B cell (primary cell): ENCODE measurements around the gene BMPER. TPM values are rescaled to one million over a fixed set of nuclear protein-coding genes. Genes with fewer than 3 reads are reported as not detected.

Experiments used
- ATAC-seq: fragments of 200-7000 bp; cut with Tn5 transposase; one replicate; pipeline ENCODE4 v1.10.0; 2021; ENCODE audit warnings: low read depth, mild to moderate bottlenecking, moderate number of reproducible peaks, moderate library complexity
- CTCF ChIA-PET: fragments of 350-600 bp; sonication (Branson Sonifier 250); formaldehyde crosslinking; loops from one replicate; lab custom pipeline; 2021; ENCODE audit warnings: antibody characterized with exemption, inconsistent platforms; lab: Charles Lee
- POLR2A ChIA-PET: fragments of 350-600 bp; sonication (Branson Sonifier 250); formaldehyde crosslinking; loops from one replicate; lab custom pipeline; 2021; ENCODE audit warnings: antibody characterized with exemption; lab: Charles Lee
- DNase-seq: peaks from one replicate; pipeline ENCODE4 v3.0.0; 2013
- H2AFZ ChIP-seq: 2 replicates; pipeline ENCODE4 v1.6.1; 2012; ENCODE audit warnings: mild to moderate bottlenecking, low read depth, low read length; ENCODE audit not compliant: insufficient read depth, poor library complexity, severe bottlenecking
- H3K27ac ChIP-seq, 2 donors: 1 replicate in 1 of 2; 2 replicates in 1 of 2; pipeline ENCODE4 v1.5.1; 2012 to 2013; ENCODE audit warnings: low read length in 2 of 2, mild to moderate bottlenecking in 2 of 2, moderate library complexity in 1 of 2
- H3K27me3 ChIP-seq, 4 experiments: fragments of 200-600 bp in 1 of 4; sonication (generic) in 1 of 4; replicated peaks in 1 of 4; 1 replicate in 2 of 4; 2 replicates in 2 of 4; pipeline versions ENCODE4 v1.6.1 to v1.7.0; 2013 to 2016; ENCODE audit warnings: low read length in 3 of 4, mild to moderate bottlenecking in 2 of 4, mixed read lengths in 1 of 4, moderate library complexity in 1 of 4; ENCODE audit not compliant: insufficient read depth in 4 of 4, control insufficient read depth in 3 of 4; ENCODE audit errors: control extremely low read depth in 1 of 4
- H3K36me3 ChIP-seq, 2 experiments: replicated peaks in 1 of 2; 1 replicate in 1 of 2; 2 replicates in 1 of 2; pipeline versions ENCODE4 v1.6.1 to v1.7.1; 2013; ENCODE audit warnings: low read length in 1 of 2; ENCODE audit not compliant: insufficient read depth in 2 of 2, control insufficient read depth in 1 of 2; ENCODE audit errors: control extremely low read depth in 1 of 2, extremely low read depth in 1 of 2
- H3K4me1 ChIP-seq, 2 donors: fragments of 200-600 bp in 1 of 2; sonication (generic) in 1 of 2; 1 replicate in 1 of 2; 2 replicates in 1 of 2; pipeline versions ENCODE4 v1.5.1 to v1.6.1; 2013 to 2017; ENCODE audit warnings: low read length in 2 of 2; ENCODE audit not compliant: control insufficient read depth in 2 of 2, insufficient read depth in 2 of 2
- H3K4me2 ChIP-seq: replicated peaks from 2 replicates; pipeline ENCODE3; 2012; ENCODE audit warnings: mild to moderate bottlenecking, low read depth, low read length; ENCODE audit not compliant: poor library complexity, severe bottlenecking
- H3K4me3 ChIP-seq, 5 experiments: fragments of 200-600 bp in 1 of 5; sonication (generic) in 1 of 5; 1 replicate in 3 of 5; 2 replicates in 2 of 5; pipeline versions ENCODE4 v1.5.1 to v1.7.0; 2011 to 2016; ENCODE audit warnings: low read length in 4 of 5, mild to moderate bottlenecking in 4 of 5, low read depth in 2 of 5, control low read depth in 1 of 5, moderate library complexity in 1 of 5; ENCODE audit not compliant: insufficient read depth in 1 of 5; ENCODE audit errors: control extremely low read depth in 1 of 5, extremely low read depth in 1 of 5
- H3K79me2 ChIP-seq: fragments of 200-600 bp; sonication (generic); one replicate; pipeline ENCODE4 v1.6.0; 2016; ENCODE audit warnings: low read length; ENCODE audit not compliant: control insufficient read depth, insufficient read depth
- H3K9ac ChIP-seq: fragments of 200-600 bp; sonication (generic); 2 replicates; pipeline ENCODE4 v1.6.1; 2017; ENCODE audit warnings: mild to moderate bottlenecking, low read length, moderate library complexity
- H3K9me3 ChIP-seq, 3 donors: one replicate each; pipeline versions ENCODE4 v1.6.1 to v1.7.1; 2013; ENCODE audit warnings: low read length in 2 of 3; ENCODE audit not compliant: control insufficient read depth in 2 of 3, insufficient read depth in 1 of 3; ENCODE audit errors: control extremely low read depth in 1 of 3
- H4K20me1 ChIP-seq: 2 replicates; pipeline ENCODE4 v1.6.0; 2012; ENCODE audit warnings: mild to moderate bottlenecking, low read length; ENCODE audit not compliant: insufficient read depth, control insufficient read depth, poor library complexity, severe bottlenecking
- H3K27ac Mint-ChIP-seq: one replicate; pipeline ENCODE4 v1.8.0; 2021; ENCODE audit warnings: mixed read lengths
- H3K27me3 Mint-ChIP-seq: one replicate; pipeline ENCODE4 v1.8.0; 2021; ENCODE audit warnings: mixed read lengths
- H3K4me1 Mint-ChIP-seq: one replicate; pipeline ENCODE4 v1.8.0; 2021; ENCODE audit warnings: mixed read lengths
- H3K4me3 Mint-ChIP-seq: one replicate; pipeline ENCODE4 v1.8.0; 2021; ENCODE audit warnings: mixed read lengths
- H3K9me3 Mint-ChIP-seq: one replicate; pipeline ENCODE4 v1.8.0; 2022; ENCODE audit warnings: mixed read lengths; ENCODE audit not compliant: insufficient read depth
- EZH2 ChIP-seq: IDR thresholded peaks from 2 replicates; pipeline ENCODE4 v1.6.1; 2012; ENCODE audit warnings: borderline replicate concordance, low read depth, mild to moderate bottlenecking, moderate library complexity, low read length; ENCODE audit not compliant: insufficient read depth, poor library complexity, severe bottlenecking
- WGBS: methylation state at CpG from one replicate; pipeline ENCODE4 v1.1.5; 2013; ENCODE audit warnings: missing lambda C conversion rate; ENCODE audit not compliant: insufficient coverage; 5-methylcytosine and 5-hydroxymethylcytosine counted together
- intact Hi-C: fragments of 100-400 bp; cut with micrococcal nuclease; formaldehyde crosslinking; loops from one replicate; pipeline ENCODE4 v1.10.0; 2022
- polyA plus RNA-seq: library from polyadenylated mRNA; depleted of rRNA; stranded (reverse); fragments of >200 nt; gene quantifications from 2 replicates; pipeline ENCODE4 v1.2.3, GENCODE V29; 2012
- total RNA-seq, 2 donors: library from RNA; stranded (reverse); fragments of 120-200 nt in 1 of 2; gene quantifications; 1 replicate in 1 of 2; 2 replicates in 1 of 2; pipeline versions ENCODE4 v1.2.3 to v1.2.4, GENCODE V29; 2013 to 2022
- TF ChIP-seq, protein P1 (sequence below): fragments of 200-600 bp; IDR thresholded peaks from one replicate; pipeline ENCODE4 v1.8.0; 2022; ENCODE audit warnings: antibody characterized with exemption, mild to moderate bottlenecking

The BMPER gene
- total and polyA plus RNA-seq, 2 donors (not counting 1 experiment from before 2014, with no cell fraction given): not detected

DNA sequence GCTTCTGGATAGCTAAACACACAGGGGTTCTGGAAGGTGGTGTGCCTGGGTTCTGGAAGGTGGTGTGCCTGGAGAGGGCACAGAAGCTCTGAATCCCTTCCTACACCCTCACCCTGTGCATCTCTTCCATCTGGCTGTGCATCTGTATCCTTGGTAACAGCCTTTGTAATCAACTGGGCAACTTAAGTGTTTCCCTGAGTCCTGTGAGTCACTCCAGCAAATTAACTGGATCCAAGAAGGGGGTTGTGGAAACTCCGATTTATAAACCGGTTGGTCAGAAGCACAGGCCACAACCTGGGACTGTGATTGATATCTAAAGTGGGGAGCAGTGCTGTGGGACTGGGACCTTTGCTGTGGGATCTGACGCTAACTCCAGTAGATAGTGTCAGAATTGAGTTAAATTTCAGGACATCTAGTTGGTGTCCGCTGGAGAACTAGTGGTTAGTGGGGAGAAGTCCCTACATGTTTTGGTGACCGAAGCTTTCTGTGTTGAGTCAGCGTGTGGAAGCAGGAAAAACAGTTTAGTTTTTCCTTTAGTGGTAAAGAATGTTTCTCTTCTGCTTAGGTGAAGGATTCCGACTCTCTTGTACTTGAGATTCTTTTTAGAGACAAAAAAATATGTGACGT is 228.1 kb downstream of the BMPER start:
- intact Hi-C loops: no loop called here
- H3K27me3 Mint-ChIP-seq: no peaks in the 10 kb centered on the region
- H3K9me3 Mint-ChIP-seq: no peaks in the 10 kb centered on the region
- Histone ChIP-seq H3K27ac (no peak overlapping the region), H3K79me2 (no peaks in the 10 kb centered on the region), H3K9ac (no peak overlapping the region), H4K20me1 (no peaks in the 10 kb centered on the region), H3K4me2 (no peak overlapping the region), H3K27me3 (no peaks in the 10 kb centered on the region), H3K4me3 (no peak overlapping the region), H3K9me3 (peaks cover 0 to 11% (median 0%) of the 10 kb centered on the region in 3 donors), H3K4me1 (no peaks in the 10 kb centered on the region), H3K36me3 (no peaks in the 10 kb centered on the region), H2AFZ (no peak overlapping the region)
- POLR2A ChIA-PET: no interaction called here
- ATAC-seq (no peak), DNase-seq (no peak)
- no peak overlapping the region for H3K4me3 Mint-ChIP-seq
- no peak overlapping the region for H3K27ac Mint-ChIP-seq
- CTCF ChIA-PET: no interaction called here
- WGBS: 95% methylated on average over 7 of the region's 8 CpGs
- no peak for TF ChIP-seq EZH2
- TF ChIP-seq, protein P1, sequence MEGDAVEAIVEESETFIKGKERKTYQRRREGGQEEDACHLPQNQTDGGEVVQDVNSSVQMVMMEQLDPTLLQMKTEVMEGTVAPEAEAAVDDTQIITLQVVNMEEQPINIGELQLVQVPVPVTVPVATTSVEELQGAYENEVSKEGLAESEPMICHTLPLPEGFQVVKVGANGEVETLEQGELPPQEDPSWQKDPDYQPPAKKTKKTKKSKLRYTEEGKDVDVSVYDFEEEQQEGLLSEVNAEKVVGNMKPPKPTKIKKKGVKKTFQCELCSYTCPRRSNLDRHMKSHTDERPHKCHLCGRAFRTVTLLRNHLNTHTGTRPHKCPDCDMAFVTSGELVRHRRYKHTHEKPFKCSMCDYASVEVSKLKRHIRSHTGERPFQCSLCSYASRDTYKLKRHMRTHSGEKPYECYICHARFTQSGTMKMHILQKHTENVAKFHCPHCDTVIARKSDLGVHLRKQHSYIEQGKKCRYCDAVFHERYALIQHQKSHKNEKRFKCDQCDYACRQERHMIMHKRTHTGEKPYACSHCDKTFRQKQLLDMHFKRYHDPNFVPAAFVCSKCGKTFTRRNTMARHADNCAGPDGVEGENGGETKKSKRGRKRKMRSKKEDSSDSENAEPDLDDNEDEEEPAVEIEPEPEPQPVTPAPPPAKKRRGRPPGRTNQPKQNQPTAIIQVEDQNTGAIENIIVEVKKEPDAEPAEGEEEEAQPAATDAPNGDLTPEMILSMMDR: no peak
- no peaks in the 10 kb centered on the region for H3K4me1 Mint-ChIP-seq

DNA sequence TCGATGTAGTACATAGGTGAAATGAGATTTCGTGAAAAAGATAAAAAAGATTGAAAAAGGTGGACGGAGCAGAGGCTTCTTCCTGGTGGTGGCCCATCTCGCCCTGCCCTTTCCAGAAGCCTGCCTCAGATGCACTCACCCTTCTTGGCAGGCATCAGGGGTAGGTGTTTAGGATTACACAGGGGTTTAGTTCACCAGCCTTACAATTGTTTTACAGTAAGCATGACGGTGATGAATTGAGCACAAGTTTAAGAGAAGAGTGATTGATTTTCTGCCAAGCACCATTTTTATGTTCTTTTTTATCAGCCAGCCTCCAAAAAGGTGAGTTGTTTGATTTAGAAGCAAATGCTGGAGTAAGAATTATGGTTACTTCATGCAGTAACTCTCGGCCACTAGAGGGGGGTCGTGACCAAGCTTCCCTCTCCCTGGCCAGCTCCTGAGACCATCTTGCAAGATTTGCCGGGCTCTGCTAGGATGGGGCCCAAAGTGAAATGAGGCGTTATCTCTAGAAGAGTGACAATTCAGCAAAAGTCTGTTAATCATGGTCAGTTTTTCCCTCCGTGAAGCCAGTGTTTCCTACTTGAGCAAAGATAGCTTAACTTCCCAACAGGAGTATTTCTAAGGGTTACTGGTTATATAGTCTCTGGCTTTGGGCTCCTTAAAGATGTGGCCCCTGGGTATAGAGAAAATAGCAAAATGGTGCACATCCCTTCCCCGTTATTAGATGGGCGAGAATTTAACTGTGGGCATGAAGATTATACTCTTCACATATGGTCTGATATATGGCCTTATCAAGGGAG is 228.8 kb downstream of the BMPER start:
- Histone ChIP-seq H3K27ac (no peak overlapping the region), H3K4me2 (no peak overlapping the region), H3K79me2 (no peaks in the 10 kb centered on the region), H3K4me1 (no peaks in the 10 kb centered on the region), H2AFZ (no peak overlapping the region), H4K20me1 (no peaks in the 10 kb centered on the region), H3K4me3 (no peak overlapping the region), H3K27me3 (no peaks in the 10 kb centered on the region), H3K9ac (no peak overlapping the region), H3K36me3 (no peaks in the 10 kb centered on the region), H3K9me3 (peaks cover 0 to 11% (median 0%) of the 10 kb centered on the region in 3 donors)
- ATAC-seq (no peak), DNase-seq (no peak)
- H3K27me3 Mint-ChIP-seq: no peaks in the 10 kb centered on the region
- no peak overlapping the region for H3K4me3 Mint-ChIP-seq
- CTCF ChIA-PET: no interaction called here
- 58% methylated on average over 5 of the region's 12 CpGs for WGBS
- POLR2A ChIA-PET: no interaction called here
- TF ChIP-seq EZH2: no peak
- TF ChIP-seq, protein P1: no peak
- no peak overlapping the region for H3K27ac Mint-ChIP-seq
- no peaks in the 10 kb centered on the region for H3K4me1 Mint-ChIP-seq
- no peaks in the 10 kb centered on the region for H3K9me3 Mint-ChIP-seq
- intact Hi-C loops: no loop called here
